OCI-LY1 (cell line): ENCODE results near the gene PTPN5.

Experiments used
- EZH2 ChIP-seq: fragments of 200-600 bp; sonication (generic), shearing (Covaris generic); IDR thresholded peaks from 2 replicates; pipeline ENCODE4 v1.8.0; 2017; ENCODE audit warnings: borderline replicate concordance, mixed run types, mild to moderate bottlenecking, antibody characterized with exemption, low read length, moderate library complexity, mixed read lengths
- TF ChIP-seq, protein P1 (sequence below): fragments of 200-600 bp; sonication (generic), shearing (Covaris generic); IDR thresholded peaks from 2 replicates; pipeline ENCODE4 v1.5.1; 2017; ENCODE audit warnings: mild to moderate bottlenecking, antibody characterized with exemption, low read length, moderate library complexity, mixed read lengths

GRCh38 chr11:18710545-18710944, 81.1 kb downstream of the PTPN5 start:
- TF ChIP-seq, protein P1, sequence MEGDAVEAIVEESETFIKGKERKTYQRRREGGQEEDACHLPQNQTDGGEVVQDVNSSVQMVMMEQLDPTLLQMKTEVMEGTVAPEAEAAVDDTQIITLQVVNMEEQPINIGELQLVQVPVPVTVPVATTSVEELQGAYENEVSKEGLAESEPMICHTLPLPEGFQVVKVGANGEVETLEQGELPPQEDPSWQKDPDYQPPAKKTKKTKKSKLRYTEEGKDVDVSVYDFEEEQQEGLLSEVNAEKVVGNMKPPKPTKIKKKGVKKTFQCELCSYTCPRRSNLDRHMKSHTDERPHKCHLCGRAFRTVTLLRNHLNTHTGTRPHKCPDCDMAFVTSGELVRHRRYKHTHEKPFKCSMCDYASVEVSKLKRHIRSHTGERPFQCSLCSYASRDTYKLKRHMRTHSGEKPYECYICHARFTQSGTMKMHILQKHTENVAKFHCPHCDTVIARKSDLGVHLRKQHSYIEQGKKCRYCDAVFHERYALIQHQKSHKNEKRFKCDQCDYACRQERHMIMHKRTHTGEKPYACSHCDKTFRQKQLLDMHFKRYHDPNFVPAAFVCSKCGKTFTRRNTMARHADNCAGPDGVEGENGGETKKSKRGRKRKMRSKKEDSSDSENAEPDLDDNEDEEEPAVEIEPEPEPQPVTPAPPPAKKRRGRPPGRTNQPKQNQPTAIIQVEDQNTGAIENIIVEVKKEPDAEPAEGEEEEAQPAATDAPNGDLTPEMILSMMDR, result no peak
- TF ChIP-seq EZH2, result no peak
